GM12878 (cell line): ENCODE results near the gene ZCCHC2. TPM values are rescaled to one million over a fixed set of nuclear protein-coding genes. Genes with fewer than 3 reads are reported as not detected.

Experiments used
- ATAC-seq: fragments of 200-7000 bp; cut with Tn5 transposase; 3 replicates; pipeline ENCODE4 v1.9.1; 2020; ENCODE audit warnings: mild to moderate bottlenecking, moderate library complexity
- Bru-seq: library from RNA; stranded (reverse); fragments of 400-500 nt; gene quantifications from one replicate; lab custom pipeline; 2021; lab: Mats Ljungman, UMichigan
- BruChase-seq, 2 experiments: library from RNA; stranded (reverse); fragments of 400-500 nt; gene quantifications; one replicate each; lab custom pipeline; 2021; lab: Mats Ljungman, UMichigan
- BruUV-seq: library from RNA; stranded (reverse); fragments of 400-500 nt; replicated peaks from 2 replicates; lab custom pipeline; 2021; lab: Mats Ljungman, UMichigan
- CTCF ChIA-PET: fragments of 300-600 bp; sonication (Branson Sonifier 250); formaldehyde crosslinking; extraction: SDS; loops from one replicate; lab custom pipeline; 2021; ENCODE audit warnings: inconsistent platforms; lab: Yijun Ruan, JAX
- POLR2A ChIA-PET: fragments of 350-600 bp; formaldehyde crosslinking; extraction: SDS; loops from one replicate; lab custom pipeline; 2021; ENCODE audit warnings: inconsistent platforms; lab: Charles Lee
- RAD21 ChIA-PET: fragments of 300-600 bp; sonication (Branson Sonifier 250); formaldehyde crosslinking; loops from one replicate; lab custom pipeline; 2023; ENCODE audit warnings: antibody characterized with exemption; ENCODE audit not compliant: unreplicated experiment; lab: Charles Lee
- SMC1A ChIA-PET: fragments of 300-600 bp; sonication (Branson Sonifier 250); formaldehyde crosslinking; loops from one replicate; lab custom pipeline; 2023; ENCODE audit not compliant: unreplicated experiment, uncharacterized antibody; lab: Charles Lee
- DNase-seq: peaks from one replicate; pipeline ENCODE4 v3.0.0-alpha.2; 2011; ENCODE audit warnings: low read depth, low spot score
- FAIRE-seq: peaks from 3 replicates; lab custom pipeline; 2011; peaks lifted over from hg19 to GRCh38; lab: Jason Lieb, UNC
- H2AFZ ChIP-seq: 2 replicates; pipeline ENCODE4 v1.6.0; 2011; ENCODE audit warnings: low read depth, low read length, control low read depth; ENCODE audit not compliant: control insufficient read depth
- H3K27ac ChIP-seq: 2 replicates; pipeline ENCODE4 v1.5.1; 2011; ENCODE audit warnings: control low read depth; ENCODE audit not compliant: control insufficient read depth, insufficient read depth
- H3K27me3 ChIP-seq, 2 experiments: replicated peaks in 1 of 2; 2 replicates each; pipeline versions ENCODE4 v1.6.0 to v1.6.1; 2011; ENCODE audit warnings: low read length in 1 of 2; ENCODE audit not compliant: control insufficient read depth in 2 of 2, insufficient read depth in 2 of 2
- H3K36me3 ChIP-seq, 2 experiments: 2 replicates each; pipeline ENCODE4 v1.5.1; 2011; ENCODE audit warnings: low read length in 1 of 2; ENCODE audit not compliant: control insufficient read depth in 2 of 2, insufficient read depth in 2 of 2
- H3K4me1 ChIP-seq: 2 replicates; pipeline ENCODE4 v1.6.1; 2011; ENCODE audit warnings: mild to moderate bottlenecking, low read length, moderate library complexity, mixed read lengths; ENCODE audit not compliant: control insufficient read depth, insufficient read depth
- H3K4me2 ChIP-seq: 2 replicates; pipeline ENCODE4 v1.6.0; 2011; ENCODE audit warnings: control low read depth; ENCODE audit not compliant: control insufficient read depth, insufficient read depth
- H3K4me3 ChIP-seq: fragments of 200-600 bp; sonication (generic); 2 replicates; pipeline ENCODE4 v1.5.1; 2016
- H3K79me2 ChIP-seq: 2 replicates; pipeline ENCODE4 v1.6.0; 2011; ENCODE audit warnings: low read length; ENCODE audit not compliant: control insufficient read depth, insufficient read depth
- H3K9ac ChIP-seq: 2 replicates; pipeline ENCODE4 v1.8.0; 2011; ENCODE audit warnings: low read length, control low read depth, mixed read lengths; ENCODE audit not compliant: control insufficient read depth, insufficient read depth
- H3K9me3 ChIP-seq: replicated peaks from 3 replicates; pipeline ENCODE4 v1.5.1; 2011; ENCODE audit warnings: mild to moderate bottlenecking, low read length; ENCODE audit not compliant: control insufficient read depth, insufficient read depth
- H4K20me1 ChIP-seq: 2 replicates; pipeline ENCODE4 v1.6.0; 2011; ENCODE audit not compliant: control insufficient read depth, insufficient read depth
- CHD2 ChIP-seq: IDR thresholded peaks from 2 replicates; pipeline ENCODE4 v1.6.1; 2011; ENCODE audit warnings: low read depth, low read length, improper control_type of control experiment, borderline replicate concordance
- IKZF1 ChIP-seq: fragments of 450-650 bp; conservative IDR thresholded peaks from 2 replicates; pipeline ENCODE4 v1.6.1; 2017; ENCODE audit warnings: antibody characterized with exemption, mild to moderate bottlenecking
- MEF2A ChIP-seq: IDR thresholded peaks from 2 replicates; pipeline ENCODE4 v1.6.1; 2011; ENCODE audit warnings: low read depth, mild to moderate bottlenecking, low read length, moderate library complexity; ENCODE audit not compliant: insufficient read depth
- MXI1 ChIP-seq: fragments of 150-350 bp; IDR thresholded peaks from 2 replicates; pipeline ENCODE4 v1.6.1; 2011; ENCODE audit warnings: low read depth, mild to moderate bottlenecking, inconsistent platforms, low read length, improper control_type of control experiment
- NFXL1 ChIP-seq: fragments of 450-650 bp; IDR thresholded peaks from 2 replicates; pipeline ENCODE4 v1.6.1; 2017; ENCODE audit warnings: antibody characterized with exemption, mild to moderate bottlenecking, borderline replicate concordance
- NFYB ChIP-seq: IDR thresholded peaks from 2 replicates; pipeline ENCODE4 v1.6.1; 2011; ENCODE audit warnings: low read depth, mild to moderate bottlenecking, low read length, improper control_type of control experiment, moderate library complexity; ENCODE audit not compliant: insufficient read depth
- NR2F1 ChIP-seq: fragments of 450-650 bp; conservative IDR thresholded peaks from 2 replicates; pipeline ENCODE4 v1.6.1; 2017; ENCODE audit warnings: mild to moderate bottlenecking
- RUNX3 ChIP-seq: IDR thresholded peaks from 2 replicates; pipeline ENCODE4 v1.6.1; 2012; ENCODE audit warnings: low read length, inconsistent platforms
- SMAD5 ChIP-seq: IDR thresholded peaks from 2 replicates; pipeline ENCODE4 v1.6.1; 2016; ENCODE audit warnings: antibody characterized with exemption, low read depth
- SMARCA5 ChIP-seq: fragments of 450-650 bp; IDR thresholded peaks from 2 replicates; pipeline ENCODE4 v1.6.1; 2017; ENCODE audit warnings: mild to moderate bottlenecking
- SUZ12 ChIP-seq: fragments of 200-600 bp; sonication (generic); IDR thresholded peaks from one replicate; pipeline ENCODE4 v1.6.1; 2018; ENCODE audit warnings: antibody characterized with exemption, mild to moderate bottlenecking; ENCODE audit not compliant: unreplicated experiment
- TCF12 ChIP-seq: IDR thresholded peaks from 2 replicates; pipeline ENCODE4 v1.6.1; 2011; ENCODE audit warnings: low read depth, mild to moderate bottlenecking, low read length
- TCF3 ChIP-seq: IDR thresholded peaks from 2 replicates; pipeline ENCODE4 v1.6.1; 2012; ENCODE audit warnings: low read depth, mild to moderate bottlenecking, low read length, borderline replicate concordance; ENCODE audit not compliant: insufficient read depth
- WGBS: methylation state at CpG from one replicate; pipeline ENCODE4 v1.1.6; 2016; ENCODE audit warnings: low lambda C conversion rate; ENCODE audit not compliant: insufficient replicate concordance, insufficient coverage; ENCODE audit errors: missing lambda C conversion rate; 5-methylcytosine and 5-hydroxymethylcytosine counted together
- in situ Hi-C: fragments of 300-500 bp; cut with MboI; formaldehyde crosslinking; loops from 9 replicates; pipeline ENCODE4 v1.14.3; 2018; ENCODE audit warnings: mixed read lengths
- intact Hi-C: fragments of 100-400 bp; cut with micrococcal nuclease; formaldehyde crosslinking; loops from one replicate; pipeline ENCODE4 v1.14.2; 2022; ENCODE audit not compliant: unreplicated experiment
- long read RNA-seq, 2 experiments: library from polyadenylated mRNA; unstranded; transcript quantifications; one replicate each; pipeline ENCODE4 v2.0.0, GENCODE V29; 2019 to 2020
- polyA minus RNA-seq, 3 experiments: library from RNA; depleted of rRNA, polyadenylated mRNA; stranded (reverse); fragments of >200 nt; gene quantifications; 2 replicates each; pipeline ENCODE4 v1.2.3, GENCODE V29; 2011
- polyA plus RNA-seq, 11 experiments: library from polyadenylated mRNA; depleted of rRNA in 4 of 11; unstranded in 6 of 11; stranded (reverse) in 5 of 11; fragments of >200 nt; fragmentation: Nextera tagmentation in 4 of 11; fragmentation: Illumina TruSeq in 1 of 11; extraction: Ambion mirVana in 4 of 11; extraction: Trizol in 1 of 11; gene quantifications; 1 replicate in 1 of 11; 2 replicates in 10 of 11; pipeline versions ENCODE4 v1.2.1 to v1.2.3, GENCODE V29; 2011 to 2016; ENCODE audit warnings: inconsistent platforms in 2 of 11, missing spikeins in 2 of 11, low read depth in 1 of 11
- total RNA-seq, 4 experiments: library from RNA; depleted of rRNA in 3 of 4; stranded (reverse); fragments of >200 nt in 3 of 4; fragmentation: Illumina TruSeq in 1 of 4; extraction: Trizol in 1 of 4; gene quantifications; 2 replicates each; pipeline versions ENCODE4 v1.2.1 to v1.2.3, GENCODE V29; 2013 to 2021
- TF ChIP-seq, protein P1 (sequence below): fragments of 450-650 bp; IDR thresholded peaks from 2 replicates; pipeline ENCODE4 v1.6.1; 2017; ENCODE audit warnings: mild to moderate bottlenecking
- TF ChIP-seq, protein P2 (sequence below): fragments of 450-650 bp; IDR thresholded peaks from 2 replicates; pipeline ENCODE4 v1.6.1; 2017; ENCODE audit warnings: low read depth, mild to moderate bottlenecking, moderate library complexity

ZCCHC2 gene
- 33.4 and 36.8 TPM in 2 replicates for total RNA-seq (2013; cell fraction: nucleolus; rRNA removed)
- total RNA-seq (2014; rRNA removed) (6.5 and 7.7 TPM in 2 replicates), total RNA-seq (2014; rRNA removed; fragmentation: Illumina TruSeq; extraction: Trizol) (9.5 and 9.6 TPM in 2 replicates), total RNA-seq (2021) (12.0 and 14.4 TPM in 2 replicates), polyA plus RNA-seq (2011; rRNA removed) (17.4 and 19.1 TPM in 2 replicates), polyA plus RNA-seq (2014; fragmentation: Illumina TruSeq; extraction: Trizol) (10.6 and 12.7 TPM in 2 replicates), polyA plus RNA-seq (2014; fragmentation: Nextera tagmentation; extraction: Ambion mirVana) (1 to 10 TPM; 1.7 to 2.7 TPM), polyA plus RNA-seq (2014; rRNA removed) (8.0 and 10.2 TPM in 2 replicates), polyA plus RNA-seq (2016; fragmentation: Nextera tagmentation; extraction: Ambion mirVana) (1 to 10 TPM; 2.1 to 2.2 TPM), polyA minus RNA-seq (2011; rRNA and poly(A)+ RNA removed) (42.4 and 46.8 TPM in 2 replicates), Bru-seq, nascent RNA (percentile 82 among the genes with signal in this experiment), BruChase-seq, experiment 1, labeled RNA remaining after a 6-hour chase (percentile 71 among the genes with signal in this experiment), BruChase-seq, experiment 2, labeled RNA remaining after a 2-hour chase (percentile 77 among the genes with signal in this experiment)
- 5.0 TPM for polyA plus RNA-seq (2011; ENCODE audit: low read depth)
- 15.6 and 17.7 TPM in 2 replicates for polyA plus RNA-seq (2011; cell fraction: cytosol; rRNA removed)
- 24.6 and 27.5 TPM in 2 replicates for polyA plus RNA-seq (2011; cell fraction: nucleus; rRNA removed)
- polyA plus RNA-seq (2012) = 10.2 and 11.4 TPM in 2 replicates
- polyA minus RNA-seq (2011; cell fraction: cytosol; rRNA and poly(A)+ RNA removed) = 12.4 and 14.0 TPM in 2 replicates
- 28.9 and 45.7 TPM in 2 replicates for polyA minus RNA-seq (2011; cell fraction: nucleus; rRNA and poly(A)+ RNA removed)
- long read RNA-seq, experiment 1, partial matches to known transcripts = 0 of 2 reads
- long read RNA-seq, experiment 1, other reads (novel, unspliced or antisense) = 2 of 2 reads
- long read RNA-seq, experiment 2, partial matches to known transcripts = 7 of 11 reads
- long read RNA-seq, experiment 2, other reads (novel, unspliced or antisense) = 4 of 11 reads

DNA sequence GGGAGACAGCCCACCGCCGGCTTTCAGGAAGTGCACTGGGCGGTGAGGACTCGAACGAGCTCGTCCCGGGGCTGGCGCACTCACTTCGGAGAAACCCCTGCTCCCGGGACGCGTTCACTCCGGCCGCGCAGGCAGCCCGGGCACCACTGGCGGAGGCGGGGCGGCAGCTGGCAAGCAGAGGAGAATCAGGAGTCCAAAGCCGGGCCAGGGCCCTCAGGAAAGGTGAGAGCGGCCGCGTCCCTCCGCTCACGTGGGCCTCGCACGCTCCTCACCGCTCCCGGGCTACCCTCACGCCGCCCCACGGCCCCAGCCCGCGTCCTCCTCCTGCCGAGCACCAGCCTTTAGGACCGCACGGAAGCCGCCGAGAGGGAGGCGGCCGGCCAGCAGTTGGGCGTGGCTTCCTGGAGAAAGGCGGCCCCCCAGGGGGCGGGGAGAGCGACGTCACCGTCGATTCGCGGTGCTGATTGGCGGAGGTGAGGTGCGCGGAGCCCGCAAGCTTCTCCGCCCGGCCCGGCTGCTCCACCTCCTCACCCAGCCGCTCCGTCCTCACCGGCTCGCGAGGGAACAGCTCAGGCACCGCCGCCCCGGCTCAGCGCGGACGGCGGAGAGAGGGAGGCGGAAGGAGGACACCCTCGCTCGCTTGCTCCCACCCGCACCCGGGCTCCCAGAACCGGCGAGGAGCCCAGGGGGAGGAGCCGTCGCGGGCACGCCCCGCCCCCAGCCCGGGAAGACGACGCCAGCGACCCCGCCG is at the start of gene ZCCHC2:
ZCCHC2 (plus strand) TSS at position 522 of the 751 bp plus-strand sequence. CDS start 400 bp downstream, outside the sequence.
- SMC1A ChIA-PET = interaction anchor here (0.9 to 3.7 kb wide), 4 partner anchors 15 to 97 kb away, joined by 4 to 19 read pairs (median 6); no protein-coding TSS in a partner anchor
- Histone ChIP-seq H2AFZ (peak within 1 kb of the TSS; percentile 79), H3K4me2 (peak within 1 kb of the TSS; percentile 77), H3K79me2 (peaks cover 41% of the 10 kb centered on the region), H3K27me3 (peaks cover 0 to 3% of the 10 kb centered on the region in 2 experiments; a peak in 2 of 4 replicates), H3K27ac (peak within 1 kb of the TSS; percentile 66), H3K9ac (peak within 1 kb of the TSS; percentile 79), H3K4me3 (peak within 1 kb of the TSS; percentile 74), H3K9me3 (no peaks in the 10 kb centered on the region), H3K36me3 (no peaks in the 10 kb centered on the region), H4K20me1 (no peaks in the 10 kb centered on the region), H3K4me1 (no peaks in the 10 kb centered on the region)
- DNase-seq = peak; percentile 90
- FAIRE-seq = peak; percentile 94
- CTCF ChIA-PET = interaction anchor here (1.5 kb wide), 1 partner anchor 17 kb away, joined by 11 read pairs; no protein-coding TSS in a partner anchor
- in situ Hi-C loops = no loop called here
- BruUV-seq = no TSS peak
- RAD21 ChIA-PET = interaction anchor here (0.7 to 2.2 kb wide), 2 partner anchors 17 to 871 kb away, joined by 3 to 12 read pairs; no protein-coding TSS in a partner anchor
- ATAC-seq = peak; percentile 75
- POLR2A ChIA-PET = interaction anchor here (0.6 to 2.6 kb wide), 5 partner anchors 10 to 197 kb away, joined by 3 to 22 read pairs (median 6); no protein-coding TSS in a partner anchor
- intact Hi-C loops = loop anchor here (1.0 to 10.0 kb wide), 6 partner anchors 16 to 902 kb away; partner anchors contain the start of genes PHLPP1, PIGN, RELCH and TNFRSF11A
- WGBS = 1% methylated on average over 51 of the region's 87 CpGs
- TF ChIP-seq NFYB = peak; percentile 55; the same call in 1 of the 2 replicates
- 0 out of 2 replicates have a peak, but pooled peaks have one; percentile 5 for TF ChIP-seq MEF2A
- TF ChIP-seq, protein P1, sequence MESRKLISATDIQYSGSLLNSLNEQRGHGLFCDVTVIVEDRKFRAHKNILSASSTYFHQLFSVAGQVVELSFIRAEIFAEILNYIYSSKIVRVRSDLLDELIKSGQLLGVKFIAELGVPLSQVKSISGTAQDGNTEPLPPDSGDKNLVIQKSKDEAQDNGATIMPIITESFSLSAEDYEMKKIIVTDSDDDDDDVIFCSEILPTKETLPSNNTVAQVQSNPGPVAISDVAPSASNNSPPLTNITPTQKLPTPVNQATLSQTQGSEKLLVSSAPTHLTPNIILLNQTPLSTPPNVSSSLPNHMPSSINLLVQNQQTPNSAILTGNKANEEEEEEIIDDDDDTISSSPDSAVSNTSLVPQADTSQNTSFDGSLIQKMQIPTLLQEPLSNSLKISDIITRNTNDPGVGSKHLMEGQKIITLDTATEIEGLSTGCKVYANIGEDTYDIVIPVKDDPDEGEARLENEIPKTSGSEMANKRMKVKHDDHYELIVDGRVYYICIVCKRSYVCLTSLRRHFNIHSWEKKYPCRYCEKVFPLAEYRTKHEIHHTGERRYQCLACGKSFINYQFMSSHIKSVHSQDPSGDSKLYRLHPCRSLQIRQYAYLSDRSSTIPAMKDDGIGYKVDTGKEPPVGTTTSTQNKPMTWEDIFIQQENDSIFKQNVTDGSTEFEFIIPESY = no peak
- TF ChIP-seq SMAD5 = no peak
- peak; percentile 72; the same call in 1 of the 2 replicates for TF ChIP-seq SMARCA5
- no peak for TF ChIP-seq SUZ12
- TF ChIP-seq NFXL1 = 0 out of 2 replicates have a peak, but pooled peaks have one; percentile 85
- TF ChIP-seq TCF12 = 0 out of 2 replicates have a peak, but pooled peaks have one; percentile 52
- TF ChIP-seq, protein P2, sequence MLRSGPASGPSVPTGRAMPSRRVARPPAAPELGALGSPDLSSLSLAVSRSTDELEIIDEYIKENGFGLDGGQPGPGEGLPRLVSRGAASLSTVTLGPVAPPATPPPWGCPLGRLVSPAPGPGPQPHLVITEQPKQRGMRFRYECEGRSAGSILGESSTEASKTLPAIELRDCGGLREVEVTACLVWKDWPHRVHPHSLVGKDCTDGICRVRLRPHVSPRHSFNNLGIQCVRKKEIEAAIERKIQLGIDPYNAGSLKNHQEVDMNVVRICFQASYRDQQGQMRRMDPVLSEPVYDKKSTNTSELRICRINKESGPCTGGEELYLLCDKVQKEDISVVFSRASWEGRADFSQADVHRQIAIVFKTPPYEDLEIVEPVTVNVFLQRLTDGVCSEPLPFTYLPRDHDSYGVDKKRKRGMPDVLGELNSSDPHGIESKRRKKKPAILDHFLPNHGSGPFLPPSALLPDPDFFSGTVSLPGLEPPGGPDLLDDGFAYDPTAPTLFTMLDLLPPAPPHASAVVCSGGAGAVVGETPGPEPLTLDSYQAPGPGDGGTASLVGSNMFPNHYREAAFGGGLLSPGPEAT = peak; percentile 96
- TF ChIP-seq CHD2 = peak; percentile 52
- peak; percentile 94 for TF ChIP-seq IKZF1
- TF ChIP-seq TCF3 = peak; percentile 69
- peak; percentile 58 for TF ChIP-seq MXI1
- TF ChIP-seq RUNX3 = no peak; the same call in 1 of the 2 replicates
- peak; percentile 62; the same call in 1 of the 2 replicates for TF ChIP-seq NR2F1
